Glutamatergic neuron (in vitro differentiated cells): Measurements from ENCODE around the gene DPYSL3. TPM values are rescaled to one million over a fixed set of nuclear protein-coding genes. Genes with fewer than 3 reads are reported as not detected.
A peak's percentile ranks its signal among the peaks of the same experiment; 100 is the strongest.

Source experiments
- DNase-seq: peaks from one replicate; pipeline ENCODE4 v3.0.0; 2022
- H3K27ac Mint-ChIP-seq: one replicate; pipeline ENCODE4 v1.8.0; 2020; ENCODE audit warnings: mild to moderate bottlenecking, mixed read lengths, inconsistent platforms; ENCODE audit not compliant: unreplicated experiment
- H3K27me3 Mint-ChIP-seq: one replicate; pipeline ENCODE4 v1.8.0; 2020; ENCODE audit warnings: mild to moderate bottlenecking, moderate library complexity, mixed read lengths, inconsistent platforms; ENCODE audit not compliant: unreplicated experiment
- H3K36me3 Mint-ChIP-seq: one replicate; pipeline ENCODE4 v1.8.0; 2020; ENCODE audit warnings: mild to moderate bottlenecking, mixed read lengths, inconsistent platforms; ENCODE audit not compliant: unreplicated experiment
- H3K4me1 Mint-ChIP-seq: one replicate; pipeline ENCODE4 v1.8.0; 2020; ENCODE audit warnings: mild to moderate bottlenecking, low read depth, mixed read lengths, inconsistent platforms; ENCODE audit not compliant: unreplicated experiment
- H3K4me3 Mint-ChIP-seq: one replicate; pipeline ENCODE4 v1.8.0; 2020; ENCODE audit warnings: mild to moderate bottlenecking, mixed read lengths, inconsistent platforms; ENCODE audit not compliant: unreplicated experiment
- H3K9me3 Mint-ChIP-seq: one replicate; pipeline ENCODE4 v1.8.0; 2020; ENCODE audit warnings: mild to moderate bottlenecking, moderate library complexity, mixed read lengths, inconsistent platforms; ENCODE audit not compliant: unreplicated experiment
- total RNA-seq: library from RNA; stranded (reverse); fragmentation: NEBNext Ultra II Directional; extraction: Animal tissue kit (Norgen Biotek cat#: 25700); gene quantifications from one replicate; pipeline ENCODE4 v1.2.1, GENCODE V29; 2021; ENCODE audit not compliant: unreplicated experiment
- TF ChIP-seq, protein P1 (sequence below): fragments of 200-600 bp; sonication (generic); IDR thresholded peaks from one replicate; pipeline ENCODE4 v1.5.0; 2021; ENCODE audit not compliant: partially characterized antibody, unreplicated experiment

Gene DPYSL3
- total RNA-seq, 1 donor from 2014 or later = 571 TPM

DNA sequence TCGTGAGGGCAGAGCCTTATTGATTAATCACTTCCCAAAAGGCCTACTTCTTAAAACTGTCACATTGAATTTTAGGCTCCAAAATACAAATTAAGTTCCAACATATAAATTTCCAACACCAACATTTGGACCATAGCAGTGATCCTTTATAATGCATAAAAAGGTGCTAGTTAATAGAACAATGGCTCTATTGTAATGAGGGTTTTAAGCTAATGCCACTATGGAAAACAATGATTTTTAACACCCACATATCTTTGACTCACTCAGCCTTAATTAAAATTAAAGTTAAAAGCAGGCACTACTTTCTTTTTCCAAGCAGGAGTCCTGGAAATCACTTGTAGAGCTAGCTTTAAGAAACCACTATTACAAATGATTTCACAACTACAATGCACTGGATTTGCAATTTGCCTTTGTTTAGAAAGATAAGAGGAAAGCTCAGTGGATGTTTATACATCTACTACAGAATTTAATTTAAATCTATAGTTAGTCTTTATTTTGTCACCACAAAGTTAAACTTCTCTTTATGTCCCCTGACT is 41.8 kb downstream of the DPYSL3 start:
- Mint-ChIP-seq H3K36me3 (no peaks in the 10 kb centered on the region), H3K27me3 (peaks cover 2% of the 10 kb centered on the region), H3K4me1 (no peaks in the 10 kb centered on the region), H3K9me3 (peaks cover 3% of the 10 kb centered on the region), H3K4me3 (no peak overlapping the region), H3K27ac (no peak overlapping the region)
- TF ChIP-seq, protein P1, sequence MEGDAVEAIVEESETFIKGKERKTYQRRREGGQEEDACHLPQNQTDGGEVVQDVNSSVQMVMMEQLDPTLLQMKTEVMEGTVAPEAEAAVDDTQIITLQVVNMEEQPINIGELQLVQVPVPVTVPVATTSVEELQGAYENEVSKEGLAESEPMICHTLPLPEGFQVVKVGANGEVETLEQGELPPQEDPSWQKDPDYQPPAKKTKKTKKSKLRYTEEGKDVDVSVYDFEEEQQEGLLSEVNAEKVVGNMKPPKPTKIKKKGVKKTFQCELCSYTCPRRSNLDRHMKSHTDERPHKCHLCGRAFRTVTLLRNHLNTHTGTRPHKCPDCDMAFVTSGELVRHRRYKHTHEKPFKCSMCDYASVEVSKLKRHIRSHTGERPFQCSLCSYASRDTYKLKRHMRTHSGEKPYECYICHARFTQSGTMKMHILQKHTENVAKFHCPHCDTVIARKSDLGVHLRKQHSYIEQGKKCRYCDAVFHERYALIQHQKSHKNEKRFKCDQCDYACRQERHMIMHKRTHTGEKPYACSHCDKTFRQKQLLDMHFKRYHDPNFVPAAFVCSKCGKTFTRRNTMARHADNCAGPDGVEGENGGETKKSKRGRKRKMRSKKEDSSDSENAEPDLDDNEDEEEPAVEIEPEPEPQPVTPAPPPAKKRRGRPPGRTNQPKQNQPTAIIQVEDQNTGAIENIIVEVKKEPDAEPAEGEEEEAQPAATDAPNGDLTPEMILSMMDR = no peak
- no peak for DNase-seq

DNA sequence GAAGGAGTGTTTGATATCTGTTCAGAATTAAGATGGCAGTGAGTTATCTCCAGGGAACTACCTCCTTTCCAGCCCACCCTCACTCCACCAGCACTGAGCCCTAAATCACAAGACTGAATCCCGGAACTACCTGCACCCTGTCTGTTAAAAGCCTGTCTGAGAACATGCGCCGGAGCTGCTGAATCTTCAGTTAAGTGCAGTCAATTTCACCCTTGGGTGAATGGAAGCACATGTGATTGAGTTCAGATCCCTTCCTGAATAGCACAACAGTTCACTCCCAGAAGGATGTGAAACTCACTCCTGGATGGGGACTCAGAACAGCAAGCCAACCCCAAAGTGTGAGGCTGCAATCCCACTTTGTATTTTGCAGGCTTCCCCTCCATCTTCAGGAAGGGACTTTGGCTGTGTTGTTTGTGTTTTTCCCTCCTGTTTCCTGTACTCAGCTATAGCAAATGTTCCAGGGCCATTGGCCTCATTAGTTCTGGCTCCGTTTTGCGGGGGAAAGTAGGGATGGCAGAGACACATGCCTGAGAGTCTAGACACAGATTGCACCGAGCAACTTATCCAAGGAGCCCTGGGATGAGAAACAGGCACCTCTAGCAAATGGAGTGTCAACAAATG is 43.4 kb downstream of the DPYSL3 start:
- peaks cover 2% of the 10 kb centered on the region for H3K27me3 Mint-ChIP-seq
- peaks cover 3% of the 10 kb centered on the region for H3K9me3 Mint-ChIP-seq
- no peaks in the 10 kb centered on the region for H3K4me1 Mint-ChIP-seq
- H3K27ac Mint-ChIP-seq = no peak overlapping the region
- H3K4me3 Mint-ChIP-seq = no peak overlapping the region
- no peaks in the 10 kb centered on the region for H3K36me3 Mint-ChIP-seq
- TF ChIP-seq, protein P1 = no peak
- no peak for DNase-seq

- Mint-ChIP-seq H3K27ac (no peak overlapping the region), H3K4me3 (no peak overlapping the region), H3K4me1 (no peaks in the 10 kb centered on the region), H3K36me3 (no peaks in the 10 kb centered on the region), H3K27me3 (peaks cover 2% of the 10 kb centered on the region), H3K9me3 (peaks cover 2% of the 10 kb centered on the region)
- TF ChIP-seq, protein P1 = no peak
- no peak for DNase-seq
These were observed 44.1 kb downstream of the DPYSL3 start for GRCh38 chr5:147465747-147466146.

DNA sequence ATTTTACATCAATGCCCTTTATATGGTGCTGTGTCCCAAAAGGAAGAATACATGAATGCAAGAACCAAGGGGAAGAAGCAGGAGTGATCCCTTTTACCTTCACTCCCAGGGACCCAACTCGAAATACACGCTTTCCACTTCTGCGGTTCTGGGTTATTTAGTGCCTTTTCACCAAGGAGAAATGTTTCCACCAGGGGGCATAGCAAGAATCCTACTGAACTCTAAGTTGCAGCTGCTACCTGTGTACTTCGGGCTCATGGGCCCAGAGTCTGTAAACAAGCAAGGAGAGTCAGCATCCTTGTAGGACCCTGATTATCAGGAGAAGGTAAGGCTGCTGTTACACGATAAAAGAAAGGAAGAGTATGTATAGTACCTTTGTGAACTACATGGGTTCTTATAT is 45.7 kb downstream of the DPYSL3 start:
- no peak for DNase-seq
- Mint-ChIP-seq H3K27me3 (peaks cover 2% of the 10 kb centered on the region), H3K4me3 (no peak overlapping the region), H3K4me1 (no peaks in the 10 kb centered on the region), H3K36me3 (no peaks in the 10 kb centered on the region), H3K27ac (no peak overlapping the region), H3K9me3 (peaks cover 1% of the 10 kb centered on the region)
- TF ChIP-seq, protein P1 = peak; percentile 66

- Mint-ChIP-seq H3K4me3 (no peak overlapping the region), H3K36me3 (no peaks in the 10 kb centered on the region), H3K9me3 (peaks cover 1% of the 10 kb centered on the region), H3K27me3 (peaks cover 2% of the 10 kb centered on the region), H3K27ac (no peak overlapping the region), H3K4me1 (peaks cover 2% of the 10 kb centered on the region)
- DNase-seq = no peak
- TF ChIP-seq, protein P1 = no peak
These were observed 48.0 kb downstream of the DPYSL3 start for GRCh38 chr5:147461915-147462314.
